Smooth muscle cell (in vitro differentiated cells): ENCODE measurements around the gene RAPGEF2. TPM values are rescaled to one million over a fixed set of nuclear protein-coding genes. Genes with fewer than 3 reads are reported as not detected.

Experiments
- DNase-seq: peaks from one replicate; lab custom pipeline; 2025; ENCODE audit not compliant: unreplicated experiment; lab: John Stamatoyannopoulos, UW
- H2AFZ ChIP-seq: fragments of 200-600 bp; sonication (generic); 2 replicates; pipeline ENCODE4 v1.6.0; 2016; ENCODE audit warnings: antibody characterized with exemption, low read depth, mild to moderate bottlenecking
- H3F3A ChIP-seq: fragments of 200-600 bp; sonication (generic); 2 replicates; pipeline ENCODE4 v1.6.0; 2017; ENCODE audit warnings: antibody characterized with exemption, low read depth
- H3K27ac ChIP-seq: fragments of 200-600 bp; sonication (generic); 2 replicates; pipeline ENCODE4 v1.5.1; 2016; ENCODE audit warnings: low read depth, mild to moderate bottlenecking
- H3K27me3 ChIP-seq: fragments of 200-600 bp; sonication (generic); 2 replicates; pipeline ENCODE4 v1.6.1; 2016; ENCODE audit warnings: low read depth, mild to moderate bottlenecking
- H3K36me3 ChIP-seq: fragments of 200-600 bp; sonication (generic); 2 replicates; pipeline ENCODE4 v1.5.1; 2016; ENCODE audit warnings: low read depth
- H3K4me1 ChIP-seq: fragments of 200-600 bp; sonication (generic); 2 replicates; pipeline ENCODE4 v1.5.1; 2016; ENCODE audit warnings: low read depth
- H3K4me2 ChIP-seq: fragments of 200-600 bp; sonication (generic); 2 replicates; pipeline ENCODE4 v1.6.0; 2016; ENCODE audit warnings: mild to moderate bottlenecking
- H3K4me3 ChIP-seq: fragments of 200-600 bp; sonication (generic); 2 replicates; pipeline ENCODE4 v1.5.1; 2016; ENCODE audit warnings: mild to moderate bottlenecking
- H3K79me2 ChIP-seq: fragments of 200-600 bp; sonication (generic); 2 replicates; pipeline ENCODE4 v1.6.0; 2016; ENCODE audit warnings: low read depth, mild to moderate bottlenecking
- H3K9ac ChIP-seq: fragments of 200-600 bp; sonication (generic); 2 replicates; pipeline ENCODE4 v1.6.0; 2016; ENCODE audit warnings: low read depth
- H3K9me3 ChIP-seq: fragments of 200-600 bp; sonication (generic); replicated peaks from 2 replicates; pipeline ENCODE4 v1.5.1; 2016; ENCODE audit warnings: low read depth
- H4K20me1 ChIP-seq: fragments of 200-600 bp; sonication (generic); 2 replicates; pipeline ENCODE4 v1.6.0; 2016; ENCODE audit warnings: low read depth
- WGBS: methylation state at CpG from one replicate; pipeline ENCODE4 v1.1.7; 2016; ENCODE audit warnings: low lambda C conversion rate; 5-methylcytosine and 5-hydroxymethylcytosine counted together
- polyA plus RNA-seq: library from polyadenylated mRNA; unstranded; fragments of >200 nt; fragmentation: Nextera tagmentation; extraction: Ambion mirVana; gene quantifications from 2 replicates; pipeline ENCODE4 v1.2.1, GENCODE V29; 2016
- total RNA-seq: library from RNA; depleted of rRNA; stranded (reverse); fragments of >200 nt; gene quantifications from 2 replicates; pipeline ENCODE4 v1.2.3, GENCODE V29; 2014
- TF ChIP-seq, protein P1 (sequence below): fragments of 200-600 bp; sonication (generic); IDR thresholded peaks from 2 replicates; pipeline ENCODE4 v1.5.1; 2017; ENCODE audit warnings: borderline replicate concordance, mild to moderate bottlenecking, antibody characterized with exemption; ENCODE audit not compliant: insufficient read depth, poor library complexity, severe bottlenecking

The RAPGEF2 gene
- total and polyA plus RNA-seq, 2 experiments from 2014 or later: 7.4 to 44.7 TPM

DNA sequence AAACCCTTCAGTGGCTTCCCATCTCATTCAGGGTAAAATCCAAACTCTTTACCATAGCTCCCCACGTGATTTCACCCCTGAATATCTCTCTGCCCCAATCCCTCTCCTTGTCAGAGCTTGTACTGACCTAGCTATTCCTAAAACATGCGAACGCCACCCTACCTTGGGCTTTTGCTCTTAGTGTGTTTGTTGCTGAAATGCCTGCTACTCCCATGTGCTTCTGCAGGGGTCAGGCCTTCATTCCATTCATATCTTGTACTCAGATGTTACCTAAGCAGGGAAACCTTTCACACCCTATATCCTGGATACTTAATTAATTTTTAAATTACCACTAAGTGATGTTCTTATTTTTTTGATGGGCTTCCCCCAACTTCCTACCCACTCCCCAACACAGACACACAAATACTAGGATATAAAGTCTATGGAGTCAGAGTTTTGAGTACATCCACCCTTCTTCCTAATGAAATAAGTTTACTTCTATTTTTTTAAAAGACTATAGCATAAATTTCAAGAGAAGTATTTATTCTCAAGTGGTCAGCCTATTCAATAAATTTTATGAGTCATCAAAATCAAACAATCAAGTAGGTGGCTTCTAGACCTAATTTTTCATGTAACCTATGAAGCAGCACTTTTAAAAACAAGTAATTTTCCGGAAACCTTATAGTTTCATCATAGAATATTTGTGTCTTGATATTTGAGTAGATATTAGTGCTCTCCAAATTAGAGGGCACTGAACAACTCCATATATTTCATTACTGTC is 189.4 kb downstream of the RAPGEF2 start:
- Histone ChIP-seq H2AFZ (no peak overlapping the region), H3K4me2 (no peak overlapping the region), H3K27me3 (no peaks in the 10 kb centered on the region), H3K36me3 (no peaks in the 10 kb centered on the region), H3K27ac (no peak overlapping the region), H3F3A (no peaks in the 10 kb centered on the region), H3K79me2 (peaks cover 15% of the 10 kb centered on the region), H3K4me3 (no peak overlapping the region), H3K4me1 (peaks cover 6% of the 10 kb centered on the region), H3K9me3 (no peaks in the 10 kb centered on the region), H3K9ac (no peak overlapping the region), H4K20me1 (no peaks in the 10 kb centered on the region)
- WGBS: 85% methylated on average over 4 of the region's 4 CpGs
- TF ChIP-seq, protein P1, sequence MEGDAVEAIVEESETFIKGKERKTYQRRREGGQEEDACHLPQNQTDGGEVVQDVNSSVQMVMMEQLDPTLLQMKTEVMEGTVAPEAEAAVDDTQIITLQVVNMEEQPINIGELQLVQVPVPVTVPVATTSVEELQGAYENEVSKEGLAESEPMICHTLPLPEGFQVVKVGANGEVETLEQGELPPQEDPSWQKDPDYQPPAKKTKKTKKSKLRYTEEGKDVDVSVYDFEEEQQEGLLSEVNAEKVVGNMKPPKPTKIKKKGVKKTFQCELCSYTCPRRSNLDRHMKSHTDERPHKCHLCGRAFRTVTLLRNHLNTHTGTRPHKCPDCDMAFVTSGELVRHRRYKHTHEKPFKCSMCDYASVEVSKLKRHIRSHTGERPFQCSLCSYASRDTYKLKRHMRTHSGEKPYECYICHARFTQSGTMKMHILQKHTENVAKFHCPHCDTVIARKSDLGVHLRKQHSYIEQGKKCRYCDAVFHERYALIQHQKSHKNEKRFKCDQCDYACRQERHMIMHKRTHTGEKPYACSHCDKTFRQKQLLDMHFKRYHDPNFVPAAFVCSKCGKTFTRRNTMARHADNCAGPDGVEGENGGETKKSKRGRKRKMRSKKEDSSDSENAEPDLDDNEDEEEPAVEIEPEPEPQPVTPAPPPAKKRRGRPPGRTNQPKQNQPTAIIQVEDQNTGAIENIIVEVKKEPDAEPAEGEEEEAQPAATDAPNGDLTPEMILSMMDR: no peak
- no peak for DNase-seq

DNA sequence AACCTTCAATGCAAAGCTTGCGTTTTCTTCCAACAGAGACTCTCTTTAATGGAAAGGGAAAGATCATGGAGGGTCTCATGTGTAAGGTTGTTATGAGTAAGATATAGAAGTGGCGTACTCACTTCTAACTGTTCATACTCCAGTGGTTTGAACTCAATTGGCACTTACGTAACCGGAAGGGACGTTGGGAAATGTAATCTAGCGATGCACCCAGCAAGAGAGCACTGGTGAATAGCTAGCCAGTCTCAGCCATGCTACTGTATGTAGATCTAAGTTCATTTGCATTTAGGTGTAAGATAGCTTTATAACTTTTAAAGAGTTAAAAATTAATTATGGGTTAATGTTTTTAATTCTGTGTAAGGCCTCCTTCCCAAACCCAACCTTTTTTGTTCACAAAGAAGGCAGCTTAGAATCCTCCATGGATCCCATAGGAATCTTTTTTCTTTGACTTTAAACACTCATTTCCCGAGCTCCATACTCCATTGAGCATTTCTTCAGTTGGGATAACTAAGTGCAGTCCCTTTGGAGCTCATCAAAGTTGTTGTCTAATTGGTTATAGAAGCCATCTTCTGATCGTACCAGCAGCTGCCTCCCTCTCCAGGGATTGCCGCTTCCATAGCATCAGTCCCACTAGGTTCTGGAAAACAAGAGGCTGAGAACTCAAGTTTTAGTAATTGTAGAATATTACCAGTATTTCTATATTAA is 191.1 kb downstream of the RAPGEF2 start:
- Histone ChIP-seq H3K79me2 (peaks cover 3% of the 10 kb centered on the region), H4K20me1 (no peaks in the 10 kb centered on the region), H3K4me3 (no peak overlapping the region), H3K36me3 (no peaks in the 10 kb centered on the region), H3K4me2 (no peak overlapping the region), H3K4me1 (peaks cover 16% of the 10 kb centered on the region), H3K9me3 (no peaks in the 10 kb centered on the region), H2AFZ (no peak overlapping the region), H3K9ac (no peak overlapping the region), H3K27me3 (no peaks in the 10 kb centered on the region), H3K27ac (no peak overlapping the region), H3F3A (no peaks in the 10 kb centered on the region)
- TF ChIP-seq, protein P1: no peak
- no peak for DNase-seq
- WGBS: 98% methylated on average over 9 of the region's 9 CpGs

DNA sequence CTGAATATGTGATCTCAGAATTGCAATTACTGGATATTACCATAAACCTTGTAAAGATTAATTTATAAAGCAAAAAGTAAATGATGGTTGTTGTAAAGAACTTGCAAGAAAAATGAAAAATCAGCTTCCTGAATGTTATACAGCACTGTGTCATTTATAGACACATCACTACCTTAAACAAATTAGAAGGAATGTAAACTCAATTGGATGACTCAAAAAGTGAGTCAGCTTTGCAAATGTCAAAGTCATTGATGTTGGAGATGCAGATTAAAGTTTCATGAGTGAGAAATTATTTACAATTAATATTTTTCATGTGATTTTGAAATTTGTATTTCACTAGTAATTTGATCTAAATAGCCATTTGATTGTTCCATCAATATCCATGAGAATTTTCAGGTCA is 193.2 kb downstream of the RAPGEF2 start:
- no peak overlapping the region for H3K9ac ChIP-seq
- TF ChIP-seq, protein P1: no peak
- H3K36me3 ChIP-seq: no peaks in the 10 kb centered on the region
- no peaks in the 10 kb centered on the region for H4K20me1 ChIP-seq
- H3K4me3 ChIP-seq: no peak overlapping the region
- DNase-seq: no peak
- peaks cover 6% of the 10 kb centered on the region for H3K79me2 ChIP-seq
- peaks cover 19% of the 10 kb centered on the region for H3K4me1 ChIP-seq
- H3K27me3 ChIP-seq: no peaks in the 10 kb centered on the region
- H3K9me3 ChIP-seq: no peaks in the 10 kb centered on the region
- H3F3A ChIP-seq: no peaks in the 10 kb centered on the region
- peak overlapping the region; percentile 45 for H3K4me2 ChIP-seq
- no peak overlapping the region for H2AFZ ChIP-seq
- peak overlapping the region; percentile 93 for H3K27ac ChIP-seq

DNA sequence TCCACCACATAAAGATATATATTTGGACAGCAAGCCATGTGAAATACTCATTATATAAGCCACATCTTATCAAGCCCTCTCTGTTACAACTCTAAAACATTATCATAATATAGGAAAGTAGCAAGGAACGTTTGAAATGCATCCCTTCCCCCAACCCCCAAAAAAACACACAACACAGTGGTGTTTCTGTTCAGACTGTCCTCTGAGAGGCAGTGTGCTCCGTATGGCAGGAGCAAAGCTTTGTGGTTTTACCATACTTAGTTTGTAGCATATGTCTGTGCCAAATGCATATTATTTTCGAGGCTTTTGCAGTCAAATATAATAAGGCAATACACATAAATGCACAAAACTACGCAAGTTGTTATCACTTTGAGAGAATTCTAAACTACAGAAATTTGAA is 194.2 kb downstream of the RAPGEF2 start:
- TF ChIP-seq, protein P1: no peak
- Histone ChIP-seq H3K4me3 (no peak overlapping the region), H3K79me2 (peaks cover 6% of the 10 kb centered on the region), H3K36me3 (no peaks in the 10 kb centered on the region), H4K20me1 (no peaks in the 10 kb centered on the region), H3K4me1 (peaks cover 19% of the 10 kb centered on the region), H3K9me3 (no peaks in the 10 kb centered on the region), H2AFZ (no peak overlapping the region), H3K9ac (no peak overlapping the region), H3K27ac (peak overlapping the region; percentile 93), H3K27me3 (no peaks in the 10 kb centered on the region), H3K4me2 (peak overlapping the region; percentile 87), H3F3A (no peaks in the 10 kb centered on the region)
- no peak for DNase-seq
- WGBS: 56% methylated on average over 4 of the region's 4 CpGs
